ENCODE data around the gene FRMPD2. TPM values are rescaled to one million over a fixed set of nuclear protein-coding genes. Genes with fewer than 3 reads are reported as not detected.

The FRMPD2 gene
- total and polyA plus RNA-seq, 4 experiments from 2014 or later: not detected

DNA sequence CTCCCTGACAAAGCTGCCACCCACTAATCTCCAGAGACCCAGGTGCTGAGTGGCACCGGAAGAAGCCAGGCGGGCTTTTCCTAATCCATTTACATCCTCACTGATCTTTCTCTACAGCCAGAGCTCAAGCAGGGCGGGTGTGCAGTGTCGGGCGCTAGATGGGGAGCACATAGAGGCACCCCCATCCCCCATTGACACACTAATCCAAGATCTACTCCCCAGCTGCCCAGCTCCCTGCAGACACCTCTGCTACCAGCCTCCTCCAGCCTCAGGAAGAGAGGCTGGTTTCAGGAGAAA lies 22.2 kb downstream of the FRMPD2 start:
- ChIA-PET POLR2A (ENCODE audit: partially characterized antibody) (no interaction called here), CTCF (ENCODE audit: partially characterized antibody) (no interaction called here)
- H3K36me3 ChIP-seq (ENCODE audit: insufficient read depth, low read length): no peaks in the 10 kb centered on the region
- H3K27me3 ChIP-seq (ENCODE audit: insufficient read depth, low read length): no peaks in the 10 kb centered on the region
- DNase-seq: no peak
- no peaks in the 10 kb centered on the region for H3K4me1 ChIP-seq (ENCODE audit: insufficient read depth, low read length)
- intact Hi-C loops (cut with micrococcal nuclease): no loop called here
- no peak overlapping the region for H3K4me3 ChIP-seq (ENCODE audit: low read length in 2 of 2)
- H3K27me3 Mint-ChIP-seq: peaks cover 3 to 4% of the 10 kb centered on the region in 2 donors
- no peaks in the 10 kb centered on the region for H3K9me3 Mint-ChIP-seq
- no peaks in the 10 kb centered on the region for H3K9me3 ChIP-seq (ENCODE audit: control insufficient read depth in 1 of 2, low read length in 2 of 2)
- no peaks in the 10 kb centered on the region for H3K36me3 Mint-ChIP-seq
- no peak overlapping the region for H3K4me3 Mint-ChIP-seq
- H3K27ac Mint-ChIP-seq: no peak overlapping the region
- H3K4me1 Mint-ChIP-seq: no peaks in the 10 kb centered on the region
- no peak overlapping the region for H3K27ac ChIP-seq (ENCODE audit: low read depth, low read length)

- no peak overlapping the region for H3K4me3 ChIP-seq (ENCODE audit: low read length in 2 of 2)
- ChIA-PET POLR2A (ENCODE audit: partially characterized antibody) (no interaction called here), CTCF (ENCODE audit: partially characterized antibody) (no interaction called here)
- H3K27me3 ChIP-seq (ENCODE audit: insufficient read depth, low read length): no peaks in the 10 kb centered on the region
- Mint-ChIP-seq H3K4me1 (peaks cover 0 to 2% (median 0%) of the 10 kb centered on the region in 4 donors), H3K27ac (no peak overlapping the region), H3K4me3 (no peak overlapping the region), H3K9me3 (no peaks in the 10 kb centered on the region), H3K36me3 (no peaks in the 10 kb centered on the region), H3K27me3 (peaks cover 3 to 4% of the 10 kb centered on the region in 2 donors)
- DNase-seq: no peak
- no peak overlapping the region for H3K27ac ChIP-seq (ENCODE audit: low read depth, low read length)
- no peaks in the 10 kb centered on the region for H3K36me3 ChIP-seq (ENCODE audit: insufficient read depth, low read length)
- H3K4me1 ChIP-seq (ENCODE audit: insufficient read depth, low read length): no peaks in the 10 kb centered on the region
- intact Hi-C loops (cut with micrococcal nuclease): no loop called here
- no peaks in the 10 kb centered on the region for H3K9me3 ChIP-seq (ENCODE audit: control insufficient read depth in 1 of 2, low read length in 2 of 2)
Observed at GRCh38 chr10:48251525-48252353, 22.8 kb downstream of the FRMPD2 start.

DNA sequence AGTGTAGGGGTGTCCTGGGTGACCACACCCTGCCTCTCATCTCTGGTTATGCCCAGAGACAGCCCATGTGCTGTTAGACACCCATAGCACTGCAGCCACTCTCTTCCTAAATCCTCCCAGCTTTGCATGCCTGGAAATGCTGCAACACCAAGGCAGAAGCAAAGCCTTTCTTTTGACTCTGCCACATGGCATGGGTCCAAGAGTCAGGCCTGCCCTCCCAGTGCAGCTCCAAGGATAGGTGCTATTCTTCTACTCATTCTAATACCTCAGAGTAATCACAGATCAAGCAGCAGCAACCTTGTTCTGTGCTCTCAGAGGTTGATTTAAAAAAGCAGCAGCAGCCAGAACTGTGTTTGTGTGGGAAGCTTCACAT lies 23.4 kb downstream of the FRMPD2 start:
- Mint-ChIP-seq H3K27ac (no peak overlapping the region), H3K4me1 (peaks cover 0 to 2% (median 0%) of the 10 kb centered on the region in 4 donors), H3K27me3 (peaks cover under 1 to 1% of the 10 kb centered on the region in 2 donors), H3K9me3 (peaks cover 0 to 2% (median 0%) of the 10 kb centered on the region in 8 donors), H3K4me3 (no peak overlapping the region), H3K36me3 (no peaks in the 10 kb centered on the region)
- CTCF ChIA-PET (ENCODE audit: partially characterized antibody): no interaction called here
- intact Hi-C loops (cut with micrococcal nuclease): no loop called here
- H3K9me3 ChIP-seq (ENCODE audit: control insufficient read depth in 1 of 2, low read length in 2 of 2): no peaks in the 10 kb centered on the region
- no peak overlapping the region for H3K27ac ChIP-seq (ENCODE audit: low read depth, low read length)
- POLR2A ChIA-PET (ENCODE audit: partially characterized antibody): no interaction called here
- H3K4me3 ChIP-seq (ENCODE audit: low read length in 2 of 2): no peak overlapping the region
- H3K27me3 ChIP-seq (ENCODE audit: insufficient read depth, low read length): no peaks in the 10 kb centered on the region
- no peaks in the 10 kb centered on the region for H3K36me3 ChIP-seq (ENCODE audit: insufficient read depth, low read length)
- no peaks in the 10 kb centered on the region for H3K4me1 ChIP-seq (ENCODE audit: insufficient read depth, low read length)
- no peak for DNase-seq

DNA sequence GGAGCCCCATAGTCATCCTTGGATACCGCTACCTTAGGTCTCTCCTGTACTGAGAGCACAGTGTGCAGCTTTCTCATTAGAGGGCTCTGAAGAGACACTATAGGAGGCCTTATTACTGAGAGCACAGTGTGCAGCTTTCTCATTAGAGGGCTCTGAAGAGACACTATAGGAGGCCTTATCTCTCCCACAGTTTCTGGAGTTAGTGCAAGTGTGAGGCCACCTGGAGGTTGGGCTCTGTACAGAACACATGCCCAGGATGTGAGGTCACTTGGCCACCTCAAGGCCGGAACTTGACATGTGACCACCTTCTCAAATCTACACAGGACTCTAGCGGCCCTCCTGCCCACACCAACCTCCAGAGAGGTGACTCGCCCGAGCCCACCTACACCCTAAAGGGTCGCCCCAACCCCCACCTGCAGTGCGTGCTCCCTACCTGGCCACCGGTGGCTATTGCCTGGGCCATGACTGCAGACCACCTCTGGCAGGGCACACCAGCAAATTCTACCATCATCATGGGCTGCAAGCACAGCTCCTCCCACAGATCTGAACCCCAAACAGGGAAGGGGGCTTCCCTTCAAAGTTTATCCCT lies 24.6 kb downstream of the FRMPD2 start:
- H3K27me3 ChIP-seq (ENCODE audit: insufficient read depth, low read length): no peaks in the 10 kb centered on the region
- ChIA-PET POLR2A (ENCODE audit: partially characterized antibody) (no interaction called here), CTCF (ENCODE audit: partially characterized antibody) (no interaction called here)
- no peaks in the 10 kb centered on the region for H3K4me1 ChIP-seq (ENCODE audit: insufficient read depth, low read length)
- no peak overlapping the region for H3K27ac ChIP-seq (ENCODE audit: low read depth, low read length)
- no peaks in the 10 kb centered on the region for H3K36me3 ChIP-seq (ENCODE audit: insufficient read depth, low read length)
- peaks cover 0 to 2% (median 0%) of the 10 kb centered on the region in 4 donors for H3K4me1 Mint-ChIP-seq
- no peak overlapping the region for H3K27ac Mint-ChIP-seq
- H3K9me3 ChIP-seq (ENCODE audit: control insufficient read depth in 1 of 2, low read length in 2 of 2): no peaks in the 10 kb centered on the region
- H3K36me3 Mint-ChIP-seq: no peaks in the 10 kb centered on the region
- H3K4me3 Mint-ChIP-seq: no peak overlapping the region
- no peak overlapping the region for H3K4me3 ChIP-seq (ENCODE audit: low read length in 2 of 2)
- intact Hi-C loops (cut with micrococcal nuclease): no loop called here
- peaks cover 0 to 2% (median 0%) of the 10 kb centered on the region in 8 donors for H3K9me3 Mint-ChIP-seq
- DNase-seq: no peak
- peaks cover 0 to 1% of the 10 kb centered on the region in 2 donors for H3K27me3 Mint-ChIP-seq

- Mint-ChIP-seq H3K4me3 (no peak overlapping the region), H3K27ac (no peak overlapping the region), H3K36me3 (no peaks in the 10 kb centered on the region), H3K9me3 (peaks cover 0 to 2% (median 0%) of the 10 kb centered on the region in 8 donors), H3K27me3 (peaks cover 0 to 1% of the 10 kb centered on the region in 2 donors), H3K4me1 (peaks cover 0 to 2% (median 0%) of the 10 kb centered on the region in 4 donors)
- ChIA-PET CTCF (ENCODE audit: partially characterized antibody) (no interaction called here), POLR2A (ENCODE audit: partially characterized antibody) (no interaction called here)
- H3K4me3 ChIP-seq (ENCODE audit: low read length in 2 of 2): no peak overlapping the region
- no peak overlapping the region for H3K27ac ChIP-seq (ENCODE audit: low read depth, low read length)
- H3K9me3 ChIP-seq (ENCODE audit: control insufficient read depth in 1 of 2, low read length in 2 of 2): no peaks in the 10 kb centered on the region
- DNase-seq: no peak
- no peaks in the 10 kb centered on the region for H3K4me1 ChIP-seq (ENCODE audit: insufficient read depth, low read length)
- no peaks in the 10 kb centered on the region for H3K36me3 ChIP-seq (ENCODE audit: insufficient read depth, low read length)
- H3K27me3 ChIP-seq (ENCODE audit: insufficient read depth, low read length): no peaks in the 10 kb centered on the region
- intact Hi-C loops (cut with micrococcal nuclease): no loop called here
Observed at GRCh38 chr10:48249004-48249762, 25.3 kb downstream of the FRMPD2 start.

DNA sequence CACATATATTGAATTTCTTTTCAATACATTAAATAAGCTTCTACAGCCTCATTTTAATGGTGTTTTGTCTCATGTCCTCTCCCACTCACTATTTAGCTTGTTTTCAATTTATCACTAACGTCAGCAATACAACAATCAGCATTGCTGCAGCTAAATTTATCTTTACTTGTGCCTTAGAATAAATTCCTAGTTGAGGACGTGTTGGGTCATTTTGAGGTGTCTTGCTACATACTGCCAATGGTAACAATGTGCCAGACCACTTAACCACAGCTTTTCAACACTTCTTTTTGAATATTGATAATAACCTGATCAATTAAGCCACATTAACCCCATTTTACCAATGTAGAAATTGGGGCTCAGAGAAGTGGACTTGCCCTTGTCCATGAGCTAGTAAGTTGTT lies 26.0 kb downstream of the FRMPD2 start:
- no peak for DNase-seq
- Histone ChIP-seq H3K27me3 (ENCODE audit: insufficient read depth, low read length) (no peaks in the 10 kb centered on the region), H3K4me3 (ENCODE audit: low read length in 2 of 2) (no peak overlapping the region), H3K27ac (ENCODE audit: low read depth, low read length) (no peak overlapping the region), H3K36me3 (ENCODE audit: insufficient read depth, low read length) (no peaks in the 10 kb centered on the region), H3K4me1 (ENCODE audit: insufficient read depth, low read length) (no peaks in the 10 kb centered on the region), H3K9me3 (ENCODE audit: control insufficient read depth in 1 of 2, low read length in 2 of 2) (no peaks in the 10 kb centered on the region)
- intact Hi-C loops (cut with micrococcal nuclease): no loop called here
- Mint-ChIP-seq H3K27ac (peak overlapping the region in 1 of 7 donors; percentile 43), H3K4me3 (no peak overlapping the region), H3K4me1 (peaks cover 0 to 2% (median 0%) of the 10 kb centered on the region in 4 donors), H3K36me3 (no peaks in the 10 kb centered on the region), H3K9me3 (peaks cover 0 to 2% (median 0%) of the 10 kb centered on the region in 8 donors), H3K27me3 (peaks cover 1 to 2% of the 10 kb centered on the region in 2 donors)
- CTCF ChIA-PET (ENCODE audit: partially characterized antibody): no interaction called here
- POLR2A ChIA-PET (ENCODE audit: partially characterized antibody): no interaction called here

- POLR2A ChIA-PET (ENCODE audit: partially characterized antibody): no interaction called here
Observed at GRCh38 chr10:48247680-48248079, 26.8 kb downstream of the FRMPD2 start.

More at GRCh38 chr10:48247680-48248079, 26.8 kb downstream of the FRMPD2 start:
- no peaks in the 10 kb centered on the region for H3K9me3 ChIP-seq (ENCODE audit: control insufficient read depth in 1 of 2, low read length in 2 of 2)
- H3K36me3 Mint-ChIP-seq: no peaks in the 10 kb centered on the region
- intact Hi-C loops (cut with micrococcal nuclease): no loop called here
- H3K4me1 ChIP-seq (ENCODE audit: insufficient read depth, low read length): no peaks in the 10 kb centered on the region
- no peak for DNase-seq
- H3K4me3 Mint-ChIP-seq: no peak overlapping the region
- H3K4me3 ChIP-seq (ENCODE audit: low read length in 2 of 2): no peak overlapping the region
- H3K27me3 ChIP-seq (ENCODE audit: insufficient read depth, low read length): no peaks in the 10 kb centered on the region
- CTCF ChIA-PET (ENCODE audit: partially characterized antibody): no interaction called here
- H3K27ac Mint-ChIP-seq: no peak overlapping the region
- no peak overlapping the region for H3K27ac ChIP-seq (ENCODE audit: low read depth, low read length)
- no peaks in the 10 kb centered on the region for H3K36me3 ChIP-seq (ENCODE audit: insufficient read depth, low read length)
- peaks cover 0 to 2% (median 0%) of the 10 kb centered on the region in 8 donors for H3K9me3 Mint-ChIP-seq
- peaks cover 0 to 5% of the 10 kb centered on the region in 2 donors for H3K27me3 Mint-ChIP-seq
- peaks cover 0 to 2% (median 0%) of the 10 kb centered on the region in 4 donors for H3K4me1 Mint-ChIP-seq

Measured in CD4-positive, alpha-beta memory T cell (primary cell).